Measurements from ENCODE around the gene FAM118A. TPM values are rescaled to one million over a fixed set of nuclear protein-coding genes. Genes with fewer than 3 reads are reported as not detected.
"Not testable (repeated sequence)": the region's sequence is repeated elsewhere in the genome, so short reads cannot be mapped to it uniquely, and the experiment has no call there.

Gene FAM118A
- total RNA-seq, 2 experiments from 2014 or later: 73.9 to 74.7 TPM

GRCh38 chr22:45271667-45272201 is 38.0 kb upstream of the FAM118A start:
- no peak for DNase-seq
- Mint-ChIP-seq H3K36me3 (ENCODE audit: low read depth) (no peaks in the 10 kb centered on the region), H3K4me1 (peaks cover 8% of the 10 kb centered on the region), H3K9me3 (no peaks in the 10 kb centered on the region), H3K4me3 (no peak overlapping the region), H3K27me3 (peaks cover 24% of the 10 kb centered on the region), H3K27ac (no peak overlapping the region)
- ChIA-PET POLR2A (interaction anchor here (1.5 kb wide), 1 partner anchor 63 kb away, joined by 3 read pairs; no protein-coding TSS in a partner anchor), CTCF (interaction anchor here (0.7 to 1.4 kb wide), 5 partner anchors 47 to 169 kb away, joined by 3 read pairs; no protein-coding TSS in a partner anchor)

GRCh38 chr22:45272498-45272897 is 37.2 kb upstream of the FAM118A start:
- no peak for DNase-seq
- peaks cover 8% of the 10 kb centered on the region for H3K4me1 Mint-ChIP-seq
- no peaks in the 10 kb centered on the region for H3K9me3 Mint-ChIP-seq
- no peak overlapping the region for H3K4me3 Mint-ChIP-seq
- H3K27ac Mint-ChIP-seq: no peak overlapping the region
- POLR2A ChIA-PET: interaction anchor here (1.5 kb wide), 1 partner anchor 62 kb away, joined by 3 read pairs; no protein-coding TSS in a partner anchor
- CTCF ChIA-PET: no interaction called here
- peaks cover 21% of the 10 kb centered on the region for H3K27me3 Mint-ChIP-seq
- no peaks in the 10 kb centered on the region for H3K36me3 Mint-ChIP-seq (ENCODE audit: low read depth)

DNA sequence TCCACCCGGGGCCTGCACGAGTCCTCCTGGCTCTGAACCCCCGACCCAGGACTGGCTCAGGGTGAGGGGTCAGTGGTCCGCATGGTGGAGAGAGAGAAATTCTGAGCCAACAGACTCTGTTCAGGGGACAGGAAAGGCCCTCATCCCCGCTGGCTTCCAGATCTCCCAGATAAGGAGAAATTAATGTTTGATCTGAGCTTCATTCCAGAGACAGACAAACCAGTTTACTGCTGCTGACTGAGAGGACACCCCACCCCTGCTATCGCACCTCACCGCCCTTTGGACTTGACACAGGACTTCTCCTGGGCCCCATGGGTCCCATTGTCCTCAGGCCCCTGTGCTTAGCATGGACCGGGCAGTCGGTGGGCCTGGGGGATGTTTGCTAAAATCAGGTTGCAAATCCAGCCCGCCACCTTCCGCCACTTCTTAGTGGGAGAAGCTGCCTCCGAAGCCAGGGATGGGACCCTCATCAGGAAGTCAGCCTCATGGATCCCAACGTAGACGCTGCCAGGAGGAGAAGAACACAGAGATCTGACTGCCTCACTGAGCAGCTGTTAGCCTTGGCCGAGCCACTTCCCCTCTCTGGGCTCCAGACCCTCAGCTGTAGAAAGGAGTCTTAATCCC is 36.2 kb upstream of the FAM118A start:
- Mint-ChIP-seq H3K27me3 (peaks cover 20% of the 10 kb centered on the region), H3K4me3 (no peak overlapping the region), H3K4me1 (peaks cover 6% of the 10 kb centered on the region), H3K27ac (no peak overlapping the region), H3K9me3 (no peaks in the 10 kb centered on the region), H3K36me3 (ENCODE audit: low read depth) (no peaks in the 10 kb centered on the region)
- ChIA-PET CTCF (interaction anchor here (0.6 to 1.7 kb wide), 2 partner anchors 39 to 164 kb away, joined by 3 to 7 read pairs; no protein-coding TSS in a partner anchor), POLR2A (no interaction called here)
- no peak for DNase-seq

DNA sequence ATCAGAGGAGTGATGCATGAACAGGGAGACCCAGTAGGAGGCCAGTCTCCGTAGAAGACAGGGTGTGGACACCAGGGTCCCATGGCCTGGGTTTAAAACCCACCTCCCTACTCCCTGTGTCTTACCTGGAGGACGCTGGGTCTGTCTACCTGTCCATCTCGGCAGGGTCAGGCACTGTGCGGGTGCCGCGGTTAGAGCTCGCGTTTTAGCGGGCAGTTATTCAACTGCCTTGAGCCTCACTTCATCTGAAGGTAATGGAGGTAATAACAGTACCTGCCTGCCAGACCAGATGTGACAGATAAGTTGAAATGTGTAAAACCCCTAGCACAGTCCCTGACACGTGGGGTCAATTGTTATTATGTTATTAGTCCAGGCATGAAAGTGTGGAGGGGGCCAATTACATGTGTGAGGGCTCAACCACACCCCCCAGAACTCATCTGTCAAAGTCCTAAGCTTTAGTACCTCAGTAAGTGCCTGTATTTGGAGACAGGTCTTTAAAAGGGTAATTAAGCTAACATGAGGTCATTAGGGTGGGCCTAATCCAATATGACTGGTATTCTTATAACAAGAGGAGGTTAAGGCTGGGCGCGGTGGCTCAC is 33.1 kb upstream of the FAM118A start:
- DNase-seq: no peak
- peaks cover 5% of the 10 kb centered on the region for H3K27me3 Mint-ChIP-seq
- peaks cover 6% of the 10 kb centered on the region for H3K4me1 Mint-ChIP-seq
- H3K27ac Mint-ChIP-seq: no peak overlapping the region
- ChIA-PET CTCF (no interaction called here), POLR2A (no interaction called here)
- no peak overlapping the region for H3K4me3 Mint-ChIP-seq
- H3K36me3 Mint-ChIP-seq (ENCODE audit: low read depth): no peaks in the 10 kb centered on the region
- no peaks in the 10 kb centered on the region for H3K9me3 Mint-ChIP-seq

DNA sequence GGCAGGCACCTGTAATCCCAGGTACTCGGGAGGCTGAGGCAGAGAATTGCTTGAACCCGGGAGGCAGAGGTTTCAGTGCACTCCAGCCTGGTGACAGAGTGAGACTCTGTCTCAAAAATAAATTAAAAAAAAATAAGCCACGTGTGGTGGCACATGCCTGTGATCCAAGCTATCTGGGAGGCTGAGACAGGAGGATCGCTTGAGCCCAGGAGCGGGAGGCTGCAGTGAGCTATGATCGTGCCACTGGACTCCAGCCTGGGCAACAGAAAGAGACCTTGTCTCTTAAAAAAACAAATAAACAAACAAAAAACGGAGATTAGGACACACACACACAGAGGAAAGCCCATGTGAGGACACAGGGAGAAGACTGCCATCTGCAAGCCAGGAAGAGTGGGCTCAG is 32.0 kb upstream of the FAM118A start:
- H3K27ac Mint-ChIP-seq; H3K9me3 Mint-ChIP-seq; H3K4me1 Mint-ChIP-seq; POLR2A ChIA-PET; CTCF ChIA-PET; DNase-seq; H3K36me3 Mint-ChIP-seq (ENCODE audit: low read depth); H3K4me3 Mint-ChIP-seq; H3K27me3 Mint-ChIP-seq: not testable (repeated sequence)

DNA sequence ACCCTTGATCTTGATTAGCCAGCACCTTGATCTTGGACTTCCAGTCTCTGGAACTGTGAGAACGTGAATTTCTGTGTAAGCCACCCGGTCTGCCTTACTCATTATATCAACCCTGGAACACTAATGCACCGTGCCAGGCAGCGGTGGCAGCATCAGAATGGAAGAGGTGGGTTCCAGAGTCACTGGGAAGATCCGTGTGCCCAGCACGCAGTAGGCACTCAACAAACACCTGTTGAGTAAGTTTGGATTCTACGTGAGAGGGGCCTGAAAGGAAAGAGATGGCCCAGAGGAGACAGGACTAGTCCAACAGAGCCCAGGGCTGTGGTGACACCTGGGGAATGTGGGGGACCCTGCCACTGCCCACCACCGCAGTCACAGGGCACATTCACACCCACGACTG is 31.6 kb upstream of the FAM118A start:
- no peaks in the 10 kb centered on the region for H3K36me3 Mint-ChIP-seq (ENCODE audit: low read depth)
- POLR2A ChIA-PET: no interaction called here
- H3K4me1 Mint-ChIP-seq: peaks cover 6% of the 10 kb centered on the region
- CTCF ChIA-PET: no interaction called here
- H3K9me3 Mint-ChIP-seq: no peaks in the 10 kb centered on the region
- no peak overlapping the region for H3K4me3 Mint-ChIP-seq
- no peak for DNase-seq
- H3K27me3 Mint-ChIP-seq: peaks cover 9% of the 10 kb centered on the region
- H3K27ac Mint-ChIP-seq: no peak overlapping the region

DNA sequence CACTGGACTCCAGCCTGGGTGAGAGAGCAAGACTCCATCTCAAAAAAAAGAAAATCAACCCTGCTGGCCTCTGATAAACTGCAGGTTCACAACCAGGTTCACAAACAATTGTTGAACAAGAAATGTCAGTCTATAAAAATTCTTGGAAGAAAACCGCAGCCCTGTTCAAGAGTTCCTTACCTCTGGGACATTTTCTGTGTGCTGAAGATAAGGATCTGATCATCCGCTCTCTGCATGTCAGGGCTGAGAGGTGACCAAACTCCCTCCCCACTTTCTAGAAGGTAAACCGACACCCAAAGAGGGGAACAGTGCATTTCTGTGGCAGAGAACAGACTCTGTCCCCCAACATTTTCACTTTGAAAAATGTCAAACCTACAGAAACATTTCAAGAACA is 29.1 kb upstream of the FAM118A start:
- POLR2A ChIA-PET: no interaction called here
- CTCF ChIA-PET: no interaction called here
- no peak overlapping the region for H3K27ac Mint-ChIP-seq
- H3K36me3 Mint-ChIP-seq (ENCODE audit: low read depth): no peaks in the 10 kb centered on the region
- peaks cover 6% of the 10 kb centered on the region for H3K4me1 Mint-ChIP-seq
- H3K27me3 Mint-ChIP-seq: peaks cover 22% of the 10 kb centered on the region
- no peak overlapping the region for H3K4me3 Mint-ChIP-seq
- H3K9me3 Mint-ChIP-seq: no peaks in the 10 kb centered on the region
- no peak for DNase-seq

- Mint-ChIP-seq H3K27me3 (peaks cover 23% of the 10 kb centered on the region), H3K4me3 (no peak overlapping the region), H3K4me1 (peaks cover 6% of the 10 kb centered on the region), H3K36me3 (ENCODE audit: low read depth) (no peaks in the 10 kb centered on the region), H3K9me3 (no peaks in the 10 kb centered on the region), H3K27ac (no peak overlapping the region)
- ChIA-PET POLR2A (no interaction called here), CTCF (no interaction called here)
- DNase-seq: no peak
These were observed 28.7 kb upstream of the FAM118A start for GRCh38 chr22:45281010-45281409.

DNA sequence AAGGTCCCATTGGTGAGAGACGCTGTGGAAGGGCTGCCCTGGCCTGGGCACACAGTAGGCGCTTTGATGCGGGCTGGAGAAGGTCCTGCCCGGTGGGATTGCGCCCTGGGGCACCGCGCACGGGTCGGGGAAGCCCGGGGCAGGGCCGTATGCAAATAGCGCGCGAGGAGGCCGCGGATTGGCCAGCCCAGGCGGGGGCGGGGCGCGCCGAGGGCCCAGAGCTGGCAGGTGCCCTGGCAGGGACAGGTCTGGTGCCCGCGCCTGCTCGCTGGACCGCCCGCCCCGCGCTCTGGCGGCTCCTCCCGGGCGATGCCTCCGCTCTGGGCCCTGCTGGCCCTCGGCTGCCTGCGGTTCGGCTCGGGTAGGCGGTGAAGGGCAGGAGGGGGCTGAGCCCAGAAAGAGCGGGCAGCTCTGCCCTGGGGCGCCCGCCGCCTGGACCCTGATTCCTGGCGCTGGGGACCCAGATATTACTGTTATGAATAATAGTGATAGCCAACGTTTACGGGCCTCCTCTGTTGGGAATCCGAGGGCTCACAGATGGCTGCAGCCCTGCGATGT is 24.9 kb upstream of the FAM118A start, which contains the start of gene UPK3A:
UPK3A (plus strand) TSS at position 245 of the 558 bp plus-strand sequence; CDS start at position 310, 65 bp downstream.
- H3K4me3 Mint-ChIP-seq: no peak within 1 kb of the TSS
- CTCF ChIA-PET: no interaction called here
- POLR2A ChIA-PET: no interaction called here

GRCh38 chr22:45285263-45286058 is 24.3 kb upstream of the FAM118A start:
- H3K27me3 Mint-ChIP-seq: peaks cover 24% of the 10 kb centered on the region
- H3K4me3 Mint-ChIP-seq: no peak overlapping the region
- no peaks in the 10 kb centered on the region for H3K36me3 Mint-ChIP-seq (ENCODE audit: low read depth)
- no peak for DNase-seq
- H3K27ac Mint-ChIP-seq: no peak overlapping the region
- H3K4me1 Mint-ChIP-seq: peaks cover 2% of the 10 kb centered on the region
- no peaks in the 10 kb centered on the region for H3K9me3 Mint-ChIP-seq
- ChIA-PET POLR2A (no interaction called here), CTCF (no interaction called here)

More for the DNA sequence above, 24.9 kb upstream of the FAM118A start, which contains the start of gene UPK3A:
- Mint-ChIP-seq H3K27ac (no peak within 1 kb of the TSS), H3K36me3 (ENCODE audit: low read depth) (no peaks in the 10 kb centered on the region), H3K4me1 (peaks cover 6% of the 10 kb centered on the region), H3K9me3 (no peaks in the 10 kb centered on the region), H3K27me3 (peaks cover 24% of the 10 kb centered on the region)
- peak; percentile 52 for DNase-seq

DNA sequence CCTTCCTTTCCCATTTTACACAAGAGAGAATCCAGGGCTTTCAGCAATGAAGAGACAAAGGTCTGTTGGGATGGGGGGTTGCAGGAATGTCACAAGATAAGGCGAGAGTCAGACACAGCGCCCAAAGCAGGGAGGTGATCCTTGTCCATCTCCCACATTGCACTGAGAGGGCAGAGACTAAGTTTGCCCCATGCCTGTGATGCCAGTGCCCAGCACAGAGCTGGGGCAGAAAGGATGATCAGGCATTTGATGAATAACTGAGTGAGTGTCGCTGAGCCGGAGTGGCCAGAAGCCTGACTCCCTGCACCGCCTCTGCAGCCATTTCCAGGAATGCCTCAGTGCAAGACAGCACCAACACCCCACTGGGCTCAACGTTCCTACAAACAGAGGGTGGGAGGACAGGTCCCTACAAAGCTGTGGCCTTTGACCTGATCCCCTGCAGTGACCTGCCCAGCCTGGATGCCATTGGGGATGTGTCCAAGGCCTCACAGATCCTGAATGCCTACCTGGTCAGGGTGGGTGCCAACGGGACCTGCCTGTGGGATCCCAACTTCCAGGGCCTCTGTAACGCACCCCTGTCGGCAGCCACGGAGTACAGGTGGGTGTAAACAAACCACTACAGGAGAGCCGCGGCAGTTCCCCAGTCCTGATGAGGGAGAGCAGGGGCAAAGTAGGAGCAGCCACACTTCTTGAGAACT is 22.7 kb upstream of the FAM118A start:
- peaks cover 18% of the 10 kb centered on the region for H3K27me3 Mint-ChIP-seq
- no peak for DNase-seq
- H3K36me3 Mint-ChIP-seq (ENCODE audit: low read depth): no peaks in the 10 kb centered on the region
- H3K27ac Mint-ChIP-seq: no peak overlapping the region
- H3K9me3 Mint-ChIP-seq: no peaks in the 10 kb centered on the region
- CTCF ChIA-PET: no interaction called here
- H3K4me1 Mint-ChIP-seq: no peaks in the 10 kb centered on the region
- H3K4me3 Mint-ChIP-seq: no peak overlapping the region
- POLR2A ChIA-PET: no interaction called here

- ChIA-PET CTCF (no interaction called here), POLR2A (no interaction called here)
- DNase-seq: no peak
- Mint-ChIP-seq H3K27ac (no peak overlapping the region), H3K4me1 (peaks cover 2% of the 10 kb centered on the region), H3K27me3 (peaks cover 3% of the 10 kb centered on the region), H3K4me3 (no peak overlapping the region), H3K36me3 (ENCODE audit: low read depth) (no peaks in the 10 kb centered on the region), H3K9me3 (no peaks in the 10 kb centered on the region)
These were observed 19.3 kb upstream of the FAM118A start for GRCh38 chr22:45290410-45290936.
